GM12878 (cell line): ENCODE results near the gene KRT79. TPM values are rescaled to one million over a fixed set of nuclear protein-coding genes. Genes with fewer than 3 reads are reported as not detected.

Experiments
- ATAC-seq: fragments of 200-7000 bp; cut with Tn5 transposase; 3 replicates; pipeline ENCODE4 v1.9.1; 2020; ENCODE audit warnings: mild to moderate bottlenecking, moderate library complexity
- BruUV-seq: library from RNA; stranded (reverse); fragments of 400-500 nt; replicated peaks from 2 replicates; lab custom pipeline; 2021; lab: Mats Ljungman, UMichigan
- CTCF ChIA-PET: fragments of 300-600 bp; sonication (Branson Sonifier 250); formaldehyde crosslinking; extraction: SDS; loops from one replicate; lab custom pipeline; 2021; ENCODE audit warnings: inconsistent platforms; lab: Yijun Ruan, JAX
- POLR2A ChIA-PET: fragments of 350-600 bp; formaldehyde crosslinking; extraction: SDS; loops from one replicate; lab custom pipeline; 2021; ENCODE audit warnings: inconsistent platforms; lab: Charles Lee
- RAD21 ChIA-PET: fragments of 300-600 bp; sonication (Branson Sonifier 250); formaldehyde crosslinking; loops from one replicate; lab custom pipeline; 2023; ENCODE audit warnings: antibody characterized with exemption; ENCODE audit not compliant: unreplicated experiment; lab: Charles Lee
- SMC1A ChIA-PET: fragments of 300-600 bp; sonication (Branson Sonifier 250); formaldehyde crosslinking; loops from one replicate; lab custom pipeline; 2023; ENCODE audit not compliant: unreplicated experiment, uncharacterized antibody; lab: Charles Lee
- DNase-seq: peaks from one replicate; pipeline ENCODE4 v3.0.0-alpha.2; 2011; ENCODE audit warnings: low read depth, low spot score
- FAIRE-seq: peaks from 3 replicates; lab custom pipeline; 2011; peaks lifted over from hg19 to GRCh38; lab: Jason Lieb, UNC
- H2AFZ ChIP-seq: 2 replicates; pipeline ENCODE4 v1.6.0; 2011; ENCODE audit warnings: low read depth, low read length, control low read depth; ENCODE audit not compliant: control insufficient read depth
- H3K27ac ChIP-seq: 2 replicates; pipeline ENCODE4 v1.5.1; 2011; ENCODE audit warnings: control low read depth; ENCODE audit not compliant: control insufficient read depth, insufficient read depth
- H3K27me3 ChIP-seq, 2 experiments: replicated peaks in 1 of 2; 2 replicates each; pipeline versions ENCODE4 v1.6.0 to v1.6.1; 2011; ENCODE audit warnings: low read length in 1 of 2; ENCODE audit not compliant: control insufficient read depth in 2 of 2, insufficient read depth in 2 of 2
- H3K36me3 ChIP-seq, 2 experiments: 2 replicates each; pipeline ENCODE4 v1.5.1; 2011; ENCODE audit warnings: low read length in 1 of 2; ENCODE audit not compliant: control insufficient read depth in 2 of 2, insufficient read depth in 2 of 2
- H3K4me1 ChIP-seq: 2 replicates; pipeline ENCODE4 v1.6.1; 2011; ENCODE audit warnings: mild to moderate bottlenecking, low read length, moderate library complexity, mixed read lengths; ENCODE audit not compliant: control insufficient read depth, insufficient read depth
- H3K4me2 ChIP-seq: 2 replicates; pipeline ENCODE4 v1.6.0; 2011; ENCODE audit warnings: control low read depth; ENCODE audit not compliant: control insufficient read depth, insufficient read depth
- H3K4me3 ChIP-seq: fragments of 200-600 bp; sonication (generic); 2 replicates; pipeline ENCODE4 v1.5.1; 2016
- H3K79me2 ChIP-seq: 2 replicates; pipeline ENCODE4 v1.6.0; 2011; ENCODE audit warnings: low read length; ENCODE audit not compliant: control insufficient read depth, insufficient read depth
- H3K9ac ChIP-seq: 2 replicates; pipeline ENCODE4 v1.8.0; 2011; ENCODE audit warnings: low read length, control low read depth, mixed read lengths; ENCODE audit not compliant: control insufficient read depth, insufficient read depth
- H3K9me3 ChIP-seq: replicated peaks from 3 replicates; pipeline ENCODE4 v1.5.1; 2011; ENCODE audit warnings: mild to moderate bottlenecking, low read length; ENCODE audit not compliant: control insufficient read depth, insufficient read depth
- H4K20me1 ChIP-seq: 2 replicates; pipeline ENCODE4 v1.6.0; 2011; ENCODE audit not compliant: control insufficient read depth, insufficient read depth
- ASH2L ChIP-seq: fragments of 300-600, 200-600 bp; sonication (generic); IDR thresholded peaks from 2 replicates; pipeline ENCODE4 v1.6.1; 2017; ENCODE audit warnings: low read depth, mild to moderate bottlenecking, borderline replicate concordance
- ETV6 ChIP-seq, 2 experiments: fragments of 450-650 bp in 1 of 2; IDR thresholded peaks in 1 of 2; conservative IDR thresholded peaks in 1 of 2; 2 replicates each; pipeline ENCODE4 v1.6.1; 2014; ENCODE audit warnings: antibody characterized with exemption in 1 of 2, borderline replicate concordance in 1 of 2, low read depth in 1 of 2, mild to moderate bottlenecking in 1 of 2, moderate library complexity in 1 of 2
- FOS ChIP-seq: IDR thresholded peaks from 3 replicates; pipeline ENCODE4 v1.6.1; 2011; ENCODE audit warnings: borderline replicate concordance; ENCODE audit not compliant: insufficient read length; ENCODE audit errors: extremely low read depth
- FOXM1 ChIP-seq: IDR thresholded peaks from 2 replicates; pipeline ENCODE4 v1.6.1; 2012; ENCODE audit warnings: low read depth, mild to moderate bottlenecking, inconsistent platforms, low read length, moderate library complexity
- HSF1 ChIP-seq: fragments of 150-350 bp; IDR thresholded peaks from 2 replicates; pipeline ENCODE4 v1.6.1; 2014; ENCODE audit warnings: mild to moderate bottlenecking, low read depth, low read length
- IRF4 ChIP-seq: IDR thresholded peaks from 2 replicates; pipeline ENCODE4 v1.6.1; 2011; ENCODE audit warnings: low read depth, low read length
- MXI1 ChIP-seq: fragments of 150-350 bp; IDR thresholded peaks from 2 replicates; pipeline ENCODE4 v1.6.1; 2011; ENCODE audit warnings: low read depth, mild to moderate bottlenecking, inconsistent platforms, low read length, improper control_type of control experiment
- POU2F2 ChIP-seq: IDR thresholded peaks from 3 replicates; pipeline ENCODE4 v1.6.1; 2011; ENCODE audit warnings: low read depth, mild to moderate bottlenecking, low read length, borderline replicate concordance
- RB1 ChIP-seq: fragments of 450-650 bp; formaldehyde crosslinking; IDR thresholded peaks from 2 replicates; pipeline ENCODE4 v1.6.1; 2017; ENCODE audit warnings: mild to moderate bottlenecking, borderline replicate concordance
- WGBS: methylation state at CpG from one replicate; pipeline ENCODE4 v1.1.6; 2016; ENCODE audit warnings: low lambda C conversion rate; ENCODE audit not compliant: insufficient replicate concordance, insufficient coverage; ENCODE audit errors: missing lambda C conversion rate; 5-methylcytosine and 5-hydroxymethylcytosine counted together
- in situ Hi-C: fragments of 300-500 bp; cut with MboI; formaldehyde crosslinking; loops from 9 replicates; pipeline ENCODE4 v1.14.3; 2018; ENCODE audit warnings: mixed read lengths
- intact Hi-C: fragments of 100-400 bp; cut with micrococcal nuclease; formaldehyde crosslinking; loops from one replicate; pipeline ENCODE4 v1.14.2; 2022; ENCODE audit not compliant: unreplicated experiment
- polyA plus RNA-seq, 11 experiments: library from polyadenylated mRNA; depleted of rRNA in 4 of 11; unstranded in 6 of 11; stranded (reverse) in 5 of 11; fragments of >200 nt; fragmentation: Nextera tagmentation in 4 of 11; fragmentation: Illumina TruSeq in 1 of 11; extraction: Ambion mirVana in 4 of 11; extraction: Trizol in 1 of 11; gene quantifications; 1 replicate in 1 of 11; 2 replicates in 10 of 11; pipeline versions ENCODE4 v1.2.1 to v1.2.3, GENCODE V29; 2011 to 2016; ENCODE audit warnings: inconsistent platforms in 2 of 11, missing spikeins in 2 of 11, low read depth in 1 of 11
- total RNA-seq, 4 experiments: library from RNA; depleted of rRNA in 3 of 4; stranded (reverse); fragments of >200 nt in 3 of 4; fragmentation: Illumina TruSeq in 1 of 4; extraction: Trizol in 1 of 4; gene quantifications; 2 replicates each; pipeline versions ENCODE4 v1.2.1 to v1.2.3, GENCODE V29; 2013 to 2021

Gene KRT79
- total and polyA plus RNA-seq, 10 of the 15 experiments (the other 5 are each of a cell fraction or from before 2014, with no cell fraction given): 0.03 to 0.09 (median 0.07) TPM; not detected in 7

GRCh38 chr12:52827499-52828090 lies 6.5 kb downstream of the KRT79 start:
- FAIRE-seq (no peak), DNase-seq (no peak), ATAC-seq (no peak)
- TF ChIP-seq MXI1 (no peak), IRF4 (no peak), POU2F2 (no peak), RB1 (no peak), ASH2L (no peak), FOXM1 (no peak), ETV6 (conservative IDR thresholded peaks at IDR 0.05 in 1 of 2, IDR thresholded peaks at IDR 0.05 in 1 of 2; ENCODE audit: borderline replicate concordance in 1 of 2, low read depth in 1 of 2) (no peak), FOS (no peak), HSF1 (no peak)
- H3K4me2 ChIP-seq: no peak overlapping the region
- no peak overlapping the region for H2AFZ ChIP-seq
- intact Hi-C loops (no loop called here), in situ Hi-C loops (no loop called here)
- ChIA-PET RAD21 (no interaction called here), CTCF (no interaction called here), SMC1A (no interaction called here), POLR2A (no interaction called here)
- H3K9ac ChIP-seq: no peak overlapping the region
- no peak overlapping the region for H3K27ac ChIP-seq
- no peaks in the 10 kb centered on the region for H3K4me1 ChIP-seq
- no peak overlapping the region for H3K4me3 ChIP-seq
- WGBS: 2% methylated on average over 6 of the region's 6 CpGs
- no peaks in the 10 kb centered on the region for H4K20me1 ChIP-seq
- peaks cover 0 to 5% of the 10 kb centered on the region in 2 experiments; a peak in 2 of 4 replicates for H3K27me3 ChIP-seq
- H3K9me3 ChIP-seq: no peaks in the 10 kb centered on the region
- no peaks in the 10 kb centered on the region for H3K36me3 ChIP-seq
- BruUV-seq: no TSS peak
- no peaks in the 10 kb centered on the region for H3K79me2 ChIP-seq
